ENCODE data around the gene MTOR. TPM values are rescaled to one million over a fixed set of nuclear protein-coding genes. Genes with fewer than 3 reads are reported as not detected.

MTOR gene
- total and polyA plus RNA-seq, 2 of the 8 experiments (the other 6 are each of a cell fraction or from before 2014, with no cell fraction given): 44.2 to 76.8 TPM

GRCh38 chr1:11065796-11066195, 196.6 kb downstream of the MTOR start:
- Histone ChIP-seq H2AFZ (ENCODE audit: low read length) (no peak overlapping the region), H3K27me3 (replicated peaks in 1 of 4; ENCODE audit: control insufficient read depth in 3 of 4, extremely low read depth in 1 of 4, insufficient read depth in 3 of 4, low read length in 3 of 4) (no peaks in the 10 kb centered on the region; a peak in 1 of 7 replicates), H2BK15ac (ENCODE audit: low read length) (no peak overlapping the region), H3K9me3 (ENCODE audit: insufficient read depth in 2 of 2, low read depth in 1 of 2, low read length in 1 of 2) (no peaks in the 10 kb centered on the region), H3K14ac (ENCODE audit: insufficient read length) (no peak overlapping the region), H3K4me3 (ENCODE audit: extremely low read depth in 1 of 4, insufficient read depth in 2 of 4, low read depth in 3 of 4, low read length in 4 of 4) (no peak overlapping the region), H2BK12ac (ENCODE audit: low read depth, low read length) (no peak overlapping the region), H3K18ac (ENCODE audit: extremely low read depth, low read length) (no peak overlapping the region), H4K91ac (replicated peaks; ENCODE audit: insufficient read length, low read length) (no peak overlapping the region), H2AK5ac (ENCODE audit: low read depth, low read length) (no peak overlapping the region), H3K36me3 (ENCODE audit: control insufficient read depth in 2 of 4, insufficient read depth in 4 of 4, low read length in 3 of 4) (peaks cover 22 to 55% (median 49%) of the 10 kb centered on the region in 4 experiments), H3K9ac (replicated peaks in 1 of 4; ENCODE audit: extremely low read depth in 1 of 4, low read depth in 3 of 4, low read length in 3 of 4) (no peak overlapping the region), H3K23me2 (ENCODE audit: low read depth, low read length) (peaks cover 2% of the 10 kb centered on the region), H3K4me2 (ENCODE audit: insufficient read depth in 1 of 2, low read depth in 2 of 2, low read length in 2 of 2) (no peak overlapping the region), H2BK20ac (ENCODE audit: low read length) (no peak overlapping the region), H4K5ac (ENCODE audit: insufficient read length, low read depth, low read length) (no peak overlapping the region), H3K27ac (ENCODE audit: low read depth, low read length) (no peak overlapping the region), H3K79me2 (ENCODE audit: control insufficient read depth in 1 of 2, insufficient read depth in 2 of 2, low read length in 2 of 2) (peaks cover 0 to 2% of the 10 kb centered on the region in 2 experiments; a peak in 1 of 4 replicates), H3K56ac (replicated peaks; ENCODE audit: insufficient read length, low read depth, low read length) (no peak overlapping the region), H2BK120ac (replicated peaks; ENCODE audit: low read depth, low read length) (no peak overlapping the region), H3K4ac (replicated peaks; ENCODE audit: insufficient read length, low read depth, low read length) (no peak overlapping the region), H3K79me1 (ENCODE audit: low read depth, low read length) (peaks cover 4% of the 10 kb centered on the region), H4K8ac (ENCODE audit: extremely low read depth, insufficient read depth, low read length) (no peak overlapping the region), H2BK5ac (ENCODE audit: low read depth, low read length) (no peak overlapping the region), H4K20me1 (replicated peaks in 1 of 2; ENCODE audit: control insufficient read depth in 1 of 2, insufficient read depth in 2 of 2, low read length in 2 of 2) (peaks cover 0 to 4% of the 10 kb centered on the region in 2 experiments), H3K4me1 (replicated peaks in 1 of 4; ENCODE audit: control insufficient read depth in 3 of 4, insufficient read depth in 4 of 4, low read length in 3 of 4) (peaks cover 0 to 2% (median 0%) of the 10 kb centered on the region in 4 experiments; a peak in 1 of 7 replicates), H3K23ac (ENCODE audit: insufficient read length) (no peak overlapping the region)
- 79% methylated on average over 1 of the region's 1 CpG; no CpG with 5 or more reads in 1 of the 2 experiments for WGBS, 2 experiments (ENCODE audit: extremely low coverage in 1 of 2, insufficient coverage in 1 of 2, insufficient read length in 1 of 2, insufficient replicate concordance in 2 of 2, low coverage in 1 of 2, low lambda C conversion rate in 2 of 2, missing lambda C conversion rate in 1 of 2)
- FAIRE-seq (no peak), DNase-seq (ENCODE audit: low read depth in 1 of 2, low spot score in 2 of 2) (no peak)
- ChIA-PET POLR2A (ENCODE audit: partially characterized antibody) (interaction anchor here (0.9 to 6.5 kb wide), 3 partner anchors 12 to 33 kb away, joined by 6 to 44 read pairs (median 6); no protein-coding TSS in a partner anchor), CTCF (ENCODE audit: partially characterized antibody) (interaction anchor here (1.2 to 8.6 kb wide), 3 partner anchors 11 to 28 kb away, joined by 4 to 115 read pairs (median 46); no protein-coding TSS in a partner anchor)
- TF ChIP-seq, protein P1, sequence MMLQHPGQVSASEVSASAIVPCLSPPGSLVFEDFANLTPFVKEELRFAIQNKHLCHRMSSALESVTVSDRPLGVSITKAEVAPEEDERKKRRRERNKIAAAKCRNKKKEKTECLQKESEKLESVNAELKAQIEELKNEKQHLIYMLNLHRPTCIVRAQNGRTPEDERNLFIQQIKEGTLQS (IDR thresholded peaks at IDR 0.05; ENCODE audit: insufficient read depth, low read depth, low read length): no peak
- TF ChIP-seq BACH1 (IDR thresholded peaks at IDR 0.05; ENCODE audit: low read length) (no peak), CEBPB (IDR thresholded peaks at IDR 0.05; ENCODE audit: low read depth, low read length) (no peak), CREB1 (IDR thresholded peaks at IDR 0.05) (no peak), SAP30 (IDR thresholded peaks at IDR 0.05; ENCODE audit: insufficient read depth, insufficient replicate concordance, low read length) (no peak), YY1 (IDR thresholded peaks at IDR 0.05; ENCODE audit: low read depth, low read length) (no peak), POLR2AphosphoS5 (IDR thresholded peaks at IDR 0.05; ENCODE audit: low read depth, low read length) (no peak), EGR1 (IDR thresholded peaks at IDR 0.05; ENCODE audit: borderline replicate concordance, low read depth, low read length) (no peak), BRCA1 (IDR thresholded peaks at IDR 0.05; ENCODE audit: low read depth, low read length) (no peak), KDM1A (IDR thresholded peaks at IDR 0.05; ENCODE audit: borderline replicate concordance, low read length) (no peak), SIRT6 (IDR thresholded peaks at IDR 0.05; ENCODE audit: low read length) (no peak), CHD2 (IDR thresholded peaks at IDR 0.05; ENCODE audit: low read length) (no peak), ZNF274 (IDR thresholded peaks at IDR 0.05; ENCODE audit: borderline replicate concordance, extremely low read depth, low read length) (no peak), JUN (IDR thresholded peaks at IDR 0.05; ENCODE audit: low read depth, low read length) (no peak)
- TF ChIP-seq, protein P2, sequence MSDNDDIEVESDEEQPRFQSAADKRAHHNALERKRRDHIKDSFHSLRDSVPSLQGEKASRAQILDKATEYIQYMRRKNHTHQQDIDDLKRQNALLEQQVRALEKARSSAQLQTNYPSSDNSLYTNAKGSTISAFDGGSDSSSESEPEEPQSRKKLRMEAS (IDR thresholded peaks at IDR 0.05): no peak

Measured in H1 (cell line).